ENCODE data around the gene ARHGAP10.

- TF ChIP-seq POLR2A (IDR thresholded peaks at IDR 0.05; ENCODE audit: low read depth) (no peak), EP300 (IDR thresholded peaks at IDR 0.05) (no peak), CTCF (IDR thresholded peaks at IDR 0.05) (no peak)
Measured at GRCh38 chr4:147785129-147785528, 53.2 kb downstream of the ARHGAP10 start.

All from esophagus muscularis mucosa (tissue), 4 donors.